Subcutaneous adipose tissue (tissue), 4 donors: ENCODE measurements around the gene DUSP21. TPM values are rescaled to one million over a fixed set of nuclear protein-coding genes. Genes with fewer than 3 reads are reported as not detected.

Experiments
- total RNA-seq, 4 donors: library from RNA; depleted of rRNA; stranded (reverse); fragments of >200 nt; gene quantifications; one replicate each; pipeline ENCODE4 v1.1.0, GENCODE V29; 2016
- TF ChIP-seq, protein P1 (sequence below): fragments of 450-650 bp; IDR thresholded peaks from one replicate; pipeline ENCODE4 v1.5.1; 2016; ENCODE audit warnings: low read depth, mild to moderate bottlenecking, control low read depth, antibody characterized with exemption, moderate library complexity

Gene DUSP21
- total RNA-seq, 4 donors from 2014 or later, result not detected

DNA sequence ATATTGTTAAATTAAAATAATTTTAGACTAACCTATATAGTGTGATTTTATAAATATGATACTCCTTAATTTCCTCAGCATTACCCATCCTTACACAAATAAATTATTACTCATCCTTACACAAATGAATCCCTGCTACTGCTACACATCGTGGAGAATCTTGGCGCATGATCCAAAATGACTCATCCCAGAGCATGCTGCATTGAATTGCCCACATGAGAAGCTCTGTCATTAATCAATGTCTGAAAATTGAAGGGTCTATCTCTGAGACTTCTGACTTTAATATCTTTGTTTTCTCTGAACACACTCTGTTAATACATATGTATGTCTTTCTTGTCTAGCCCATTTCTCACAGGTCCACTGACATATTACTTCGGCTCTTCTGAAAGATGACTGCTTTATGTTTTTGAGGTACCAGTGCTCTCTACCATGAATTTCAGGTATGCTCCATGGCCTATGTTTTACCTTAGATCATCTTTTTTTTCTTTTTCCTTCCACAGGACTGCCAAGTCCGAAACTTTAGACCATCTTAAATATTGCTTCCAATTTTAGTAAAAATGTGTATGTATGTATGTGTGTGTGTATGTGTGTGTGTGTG is 15.7 kb upstream of the DUSP21 start:
- TF ChIP-seq, protein P1, sequence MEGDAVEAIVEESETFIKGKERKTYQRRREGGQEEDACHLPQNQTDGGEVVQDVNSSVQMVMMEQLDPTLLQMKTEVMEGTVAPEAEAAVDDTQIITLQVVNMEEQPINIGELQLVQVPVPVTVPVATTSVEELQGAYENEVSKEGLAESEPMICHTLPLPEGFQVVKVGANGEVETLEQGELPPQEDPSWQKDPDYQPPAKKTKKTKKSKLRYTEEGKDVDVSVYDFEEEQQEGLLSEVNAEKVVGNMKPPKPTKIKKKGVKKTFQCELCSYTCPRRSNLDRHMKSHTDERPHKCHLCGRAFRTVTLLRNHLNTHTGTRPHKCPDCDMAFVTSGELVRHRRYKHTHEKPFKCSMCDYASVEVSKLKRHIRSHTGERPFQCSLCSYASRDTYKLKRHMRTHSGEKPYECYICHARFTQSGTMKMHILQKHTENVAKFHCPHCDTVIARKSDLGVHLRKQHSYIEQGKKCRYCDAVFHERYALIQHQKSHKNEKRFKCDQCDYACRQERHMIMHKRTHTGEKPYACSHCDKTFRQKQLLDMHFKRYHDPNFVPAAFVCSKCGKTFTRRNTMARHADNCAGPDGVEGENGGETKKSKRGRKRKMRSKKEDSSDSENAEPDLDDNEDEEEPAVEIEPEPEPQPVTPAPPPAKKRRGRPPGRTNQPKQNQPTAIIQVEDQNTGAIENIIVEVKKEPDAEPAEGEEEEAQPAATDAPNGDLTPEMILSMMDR, result no peak

DNA sequence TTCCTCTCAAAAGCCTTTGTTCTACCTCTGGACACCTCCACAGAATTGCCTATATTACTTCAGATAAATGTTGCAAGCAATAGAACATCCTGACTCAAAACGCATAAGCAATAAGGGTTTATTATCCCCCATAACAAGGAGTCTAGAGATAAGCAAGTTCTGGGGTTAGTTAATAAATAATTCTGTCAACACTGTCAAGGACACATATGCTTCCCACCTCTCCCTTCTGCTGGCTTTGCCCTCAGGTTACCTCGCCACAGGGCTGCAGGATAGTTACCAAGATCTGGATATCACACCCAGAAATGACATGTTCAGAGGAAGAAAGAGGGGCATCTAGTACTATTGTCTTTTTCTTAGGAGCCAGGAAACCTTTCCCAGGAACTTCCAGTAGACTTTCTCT is 14.0 kb upstream of the DUSP21 start:
- TF ChIP-seq, protein P1, result no peak

DNA sequence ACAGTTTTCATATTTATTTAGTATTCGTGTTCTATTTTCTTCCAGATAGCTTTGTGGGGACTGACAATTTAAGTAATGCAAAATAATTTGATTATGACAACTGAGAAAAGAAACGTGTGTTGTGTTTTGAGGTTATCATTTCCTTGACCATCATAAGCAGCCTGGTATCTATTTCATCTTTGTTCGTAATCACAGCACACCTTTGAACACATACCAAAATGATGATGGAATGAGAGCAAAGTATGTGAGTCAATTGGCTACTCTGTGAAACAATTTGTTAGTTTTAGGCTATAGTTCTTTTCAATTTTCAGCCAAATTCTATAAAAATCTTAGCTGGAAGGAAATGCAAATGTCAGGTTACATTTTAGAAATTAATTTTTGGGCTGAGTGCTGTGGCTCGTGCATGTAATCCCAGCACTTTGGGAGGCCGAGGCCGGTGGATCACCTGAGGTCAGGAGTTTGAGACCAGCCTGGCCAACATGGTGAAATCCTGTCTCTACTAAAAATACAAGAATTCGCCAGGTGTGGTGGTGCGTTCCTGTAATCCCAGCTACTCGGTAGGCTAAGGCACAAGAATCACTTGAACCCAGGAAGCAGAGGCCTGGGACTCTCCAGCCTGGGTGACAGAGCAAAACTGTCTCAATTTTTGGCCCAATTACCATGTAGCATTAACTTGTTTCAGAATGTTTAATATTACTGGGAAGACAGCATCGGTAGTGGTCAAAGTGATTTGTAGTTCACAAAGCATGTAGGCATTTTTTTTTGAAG is 1.1 kb upstream of the DUSP21 start:
- TF ChIP-seq, protein P1, result no peak

DNA sequence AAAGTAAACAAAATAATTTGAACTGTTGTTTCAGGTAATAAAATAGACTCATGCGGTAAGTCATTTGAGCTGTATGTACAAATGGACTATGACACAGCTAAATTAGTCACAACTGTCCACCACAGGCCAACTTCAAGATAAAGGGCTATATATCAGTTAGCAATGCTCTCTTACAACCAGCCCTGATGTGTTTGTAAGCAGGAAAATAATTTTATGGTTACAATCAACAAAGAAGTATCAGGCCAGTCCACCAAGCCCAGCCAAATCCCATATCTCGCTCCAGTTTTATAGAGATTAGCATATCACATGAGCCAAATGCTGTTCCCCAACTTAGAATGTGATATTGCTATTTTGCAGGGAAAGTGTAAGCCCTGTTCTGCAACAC is 511 bp upstream of the DUSP21 start:
- TF ChIP-seq, protein P1, result no peak

DNA sequence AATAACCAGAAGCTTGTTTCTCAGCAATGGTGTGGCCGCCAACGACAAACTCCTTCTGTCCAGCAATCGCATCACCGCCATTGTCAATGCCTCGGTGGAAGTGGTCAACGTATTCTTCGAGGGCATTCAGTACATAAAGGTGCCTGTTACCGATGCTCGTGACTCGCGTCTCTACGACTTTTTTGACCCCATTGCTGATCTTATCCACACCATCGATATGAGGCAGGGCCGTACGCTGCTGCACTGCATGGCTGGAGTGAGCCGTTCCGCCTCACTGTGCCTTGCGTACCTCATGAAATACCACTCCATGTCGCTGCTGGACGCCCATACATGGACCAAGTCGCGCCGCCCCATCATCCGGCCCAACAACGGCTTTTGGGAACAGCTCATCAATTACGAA is 383 bp downstream of the DUSP21 start:
- TF ChIP-seq, protein P1, result no peak

DNA sequence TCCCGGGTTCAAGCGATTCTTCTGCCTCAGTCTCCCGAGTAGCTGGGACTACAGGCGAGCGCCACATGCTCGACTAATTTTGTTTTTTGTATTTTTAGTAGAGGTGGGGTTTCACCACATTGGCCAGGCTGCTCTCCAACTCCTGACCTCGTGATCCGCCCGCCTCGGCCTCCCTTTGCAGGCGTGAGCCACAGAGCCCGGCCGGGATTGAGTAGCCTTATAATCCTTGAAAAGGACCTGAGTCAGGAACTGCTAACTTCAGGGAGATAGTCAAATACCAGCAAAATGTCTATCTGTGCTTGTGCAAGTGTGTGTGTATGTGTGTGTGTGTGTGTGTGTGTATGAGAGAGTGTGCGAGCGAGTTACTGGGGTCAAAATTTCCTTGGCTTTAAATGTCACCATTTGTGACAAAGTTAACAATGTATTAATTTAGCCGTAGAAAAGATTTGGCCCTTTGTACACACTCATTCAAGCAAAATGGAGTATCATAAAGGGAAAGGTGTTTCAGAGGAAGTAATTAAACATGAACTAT is 27.4 kb downstream of the DUSP21 start:
- TF ChIP-seq, protein P1, result no peak
